Heart left ventricle (tissue), 16 donors: Measurements from ENCODE around the gene DUSP7. TPM values are rescaled to one million over a fixed set of nuclear protein-coding genes. Genes with fewer than 3 reads are reported as not detected.
A peak's percentile ranks its signal among the peaks of the same experiment; 100 is the strongest.

Experiments used
- ATAC-seq, 4 donors: fragments of 200-7000 bp; cut with Tn5 transposase; one replicate each; pipeline ENCODE4 v1.9.1; 2020 to 2022; ENCODE audit warnings: moderate library complexity in 4 of 4, mild to moderate bottlenecking in 3 of 4, moderate number of reproducible peaks in 1 of 4
- DNase-seq, 5 donors: peaks; one replicate each; pipeline ENCODE4 v3.0.0-alpha.2; 2020
- H3K27ac ChIP-seq, 12 donors: fragments of 200-600 bp; sonication (generic) in 4 of 12; one replicate each; pipeline versions ENCODE4 v1.5.0 to v1.8.0; 2016 to 2022; ENCODE audit warnings: mild to moderate bottlenecking in 2 of 12
- H3K27me3 ChIP-seq, 9 donors: fragments of 200-600 bp; sonication (generic) in 2 of 9; one replicate each; pipeline versions ENCODE4 v1.5.1 to v1.8.0; 2016 to 2022; ENCODE audit warnings: mild to moderate bottlenecking in 3 of 9
- H3K36me3 ChIP-seq, 9 donors: fragments of 200-600 bp; sonication (generic) in 2 of 9; one replicate each; pipeline versions ENCODE4 v1.5.0 to v1.8.0; 2018 to 2022; ENCODE audit warnings: mild to moderate bottlenecking in 2 of 9
- H3K4me1 ChIP-seq, 12 donors: fragments of 200-600 bp; sonication (generic) in 4 of 12; one replicate each; pipeline versions ENCODE4 v1.5.0 to v1.8.0; 2016 to 2022; ENCODE audit warnings: mild to moderate bottlenecking in 3 of 12
- H3K4me3 ChIP-seq, 12 donors: fragments of 200-600 bp; sonication (generic) in 4 of 12; one replicate each; pipeline versions ENCODE4 v1.5.0 to v1.8.0; 2017 to 2022; ENCODE audit warnings: mild to moderate bottlenecking in 9 of 12, moderate library complexity in 4 of 12
- H3K9me3 ChIP-seq, 12 donors: fragments of 200-600 bp; sonication (generic) in 4 of 12; one replicate each; pipeline versions ENCODE4 v1.5.0 to v1.8.0; 2016 to 2022; ENCODE audit warnings: mild to moderate bottlenecking in 1 of 12
- POLR2A ChIP-seq, 2 donors: fragments of 450-650 bp; IDR thresholded peaks; one replicate each; pipeline ENCODE4 v1.6.1; 2017; ENCODE audit warnings: antibody characterized with exemption in 2 of 2, mild to moderate bottlenecking in 2 of 2, moderate library complexity in 2 of 2
- WGBS, 4 donors: extraction: QIAGEN DNeasy Blood & Tissue Kit in 2 of 4; methylation state at CpG; one replicate each; pipeline versions ENCODE4 v1.1.5 to v1.1.7; 2013 to 2018; 5-methylcytosine and 5-hydroxymethylcytosine counted together
- intact Hi-C, 10 donors: fragments of 100-400 bp; cut with DNase I; formaldehyde crosslinking; loops; one replicate each; pipeline versions ENCODE4 v1.11.1 to v1.14.2; 2022
- polyA plus RNA-seq, 2 donors: library from polyadenylated mRNA; stranded (reverse); fragments of 200-250 nt; gene quantifications; one replicate each; pipeline ENCODE4 v1.2.3, GENCODE V29; 2013
- total RNA-seq, 9 donors: library from RNA; depleted of rRNA in 2 of 9; stranded (reverse); fragments of >200 nt in 2 of 9; fragmentation: NEBNext Ultra II Directional in 3 of 9; extraction: Animal tissue kit (Norgen Biotek cat#: 25700) in 3 of 9; gene quantifications; one replicate each; pipeline versions ENCODE4 v1.1.0 to v1.2.4, GENCODE V29; 2016 to 2023
- TF ChIP-seq, protein P1 (sequence below), 12 donors: fragments of 200-600 bp; sonication (generic) in 4 of 12; IDR thresholded peaks; one replicate each; pipeline versions ENCODE4 v1.5.0 to v1.8.0; 2018 to 2022; ENCODE audit warnings: antibody characterized with exemption in 12 of 12, mild to moderate bottlenecking in 5 of 12
- donor health status: ischemic (EF 13 %, LVEDD 7.1; RV severe dilation, severe dysfunction).
- donor health status: healthy with polysubstance abuse.
- donor health status: DM: no; HTN: yes; CAD: no.
- donor health status: DM: no; HTN: no; CAD: no.
- donor health status: ischemic (EF 25% LVEDD 6.9; RV normal size, moderate dysfunction).
- donor health status: ischemic (EF 25% LVEDD 5.7; RV mildly dilated, moderate dysfunction).
- donor health status: healthy.
- donor health status: DM: yes; HTN: yes; CAD: no.
- donor health status: ischemic (EF 35%, LVEDD 5.7; RV mildly dilated, moderate dysfunction).
- donor health status: nonischemic (EF 11% LVEDD 7.7; RV severe dilation, severe dysfunction).
- donor health status: DM: yes; HTN: yes; CAD: no.
- donor health status: PGD.
- donor health status: ischemic (EF 29% LVEDD 5.4; RV normal size, mild dysfunction).
- donor health status: nonischemic (EF 23%, LVEDD 6.1; RV moderate dilation, normal function).

Gene DUSP7
- total and polyA plus RNA-seq, 11 donors, result 9.2 to 33.2 (median 20.7) TPM

DNA sequence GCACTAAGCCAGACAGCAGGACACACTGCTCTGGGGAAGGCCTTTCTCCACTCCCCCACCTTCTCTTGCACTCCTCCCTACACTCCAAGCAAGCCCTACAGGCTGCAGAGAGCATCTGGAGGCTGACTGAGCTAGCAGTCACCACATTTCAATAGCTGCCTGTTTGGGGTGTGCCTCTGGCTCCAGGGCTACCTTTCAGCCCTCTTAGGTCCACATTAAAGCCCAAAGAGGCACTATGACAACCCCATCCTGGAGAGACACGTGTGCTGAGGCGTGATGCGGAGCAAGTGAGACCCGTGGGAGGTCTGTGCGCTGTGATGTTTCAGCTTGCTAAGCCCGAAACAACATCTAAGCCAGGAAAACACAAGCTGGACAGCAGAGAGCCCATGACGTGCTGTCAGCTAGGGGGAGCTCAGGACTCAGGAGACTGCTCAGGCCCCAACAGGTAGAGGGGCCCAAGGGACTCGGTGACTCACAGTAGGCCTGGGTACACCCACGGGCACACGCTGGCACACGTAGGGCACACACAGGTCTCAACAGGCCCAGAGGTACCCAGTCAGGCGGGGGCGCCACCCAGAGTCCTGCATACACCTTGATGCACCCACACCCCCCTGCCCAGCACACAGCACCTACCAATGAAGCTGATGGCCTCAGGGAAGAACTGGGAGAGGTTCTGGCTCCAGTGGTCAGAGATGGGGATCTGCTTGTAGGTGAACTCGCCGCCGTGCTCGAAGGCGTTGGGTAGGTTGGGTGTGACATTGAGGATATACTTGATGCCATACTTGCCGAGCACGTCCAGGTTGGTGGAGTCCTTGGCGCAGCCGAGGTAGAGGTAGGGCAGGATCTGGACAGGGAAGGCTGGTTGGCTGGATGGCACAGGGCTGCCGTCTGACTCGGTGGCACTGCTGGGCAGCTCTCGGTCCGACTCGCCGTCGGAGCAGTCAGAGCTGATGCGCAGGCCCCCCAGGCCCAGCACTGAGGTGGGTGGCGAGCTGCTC lies 2.8 kb downstream of the DUSP7 start:
- 54 to 67% (median 60%) methylated on average over 18 to 31 of the region's 31 CpGs for WGBS, 4 donors
- peaks cover 19 to 83% (median 63%) of the 10 kb centered on the region in 12 donors for H3K4me1 ChIP-seq
- peak in 1 of 4 donors; percentile 15 for ATAC-seq

DNA sequence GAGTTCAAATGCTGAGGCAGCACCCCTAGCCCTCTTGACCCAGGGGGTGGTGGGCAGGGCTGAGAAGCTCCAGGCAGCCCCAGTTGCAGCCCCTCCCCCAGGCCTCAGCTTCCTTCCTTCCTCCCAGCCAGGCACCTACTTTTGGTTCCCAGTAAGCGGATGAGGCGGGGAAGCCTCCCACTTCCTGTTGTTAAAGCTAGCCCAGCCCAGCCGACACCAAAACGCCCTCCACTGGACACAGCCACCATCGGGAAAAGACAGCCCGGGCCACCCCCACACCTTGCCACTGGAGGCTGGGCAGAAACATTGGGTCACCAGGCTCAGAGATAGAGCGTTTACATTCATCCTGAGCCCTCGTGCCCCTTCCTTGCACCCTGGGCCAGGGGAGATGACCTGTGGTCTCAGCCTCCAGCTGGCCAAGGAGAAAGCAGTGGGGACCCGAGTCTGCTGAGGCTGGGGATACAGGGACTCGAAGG lies 3.5 kb downstream of the DUSP7 start:
- ATAC-seq, result peak; percentile 41 to 69 (median 51)
- Histone ChIP-seq H3K27me3 (no peaks in the 10 kb centered on the region), H3K36me3 (peaks cover 3 to 60% (median 50%) of the 10 kb centered on the region in 9 donors), H3K9me3 (no peaks in the 10 kb centered on the region), H3K27ac (peak overlapping the region; percentile 82 to 97 (median 94)), H3K4me3 (peak overlapping the region in 11 of 12 donors; percentile 10 to 96 (median 90)), H3K4me1 (peaks cover 19 to 88% (median 68%) of the 10 kb centered on the region in 12 donors)
- TF ChIP-seq, protein P1, sequence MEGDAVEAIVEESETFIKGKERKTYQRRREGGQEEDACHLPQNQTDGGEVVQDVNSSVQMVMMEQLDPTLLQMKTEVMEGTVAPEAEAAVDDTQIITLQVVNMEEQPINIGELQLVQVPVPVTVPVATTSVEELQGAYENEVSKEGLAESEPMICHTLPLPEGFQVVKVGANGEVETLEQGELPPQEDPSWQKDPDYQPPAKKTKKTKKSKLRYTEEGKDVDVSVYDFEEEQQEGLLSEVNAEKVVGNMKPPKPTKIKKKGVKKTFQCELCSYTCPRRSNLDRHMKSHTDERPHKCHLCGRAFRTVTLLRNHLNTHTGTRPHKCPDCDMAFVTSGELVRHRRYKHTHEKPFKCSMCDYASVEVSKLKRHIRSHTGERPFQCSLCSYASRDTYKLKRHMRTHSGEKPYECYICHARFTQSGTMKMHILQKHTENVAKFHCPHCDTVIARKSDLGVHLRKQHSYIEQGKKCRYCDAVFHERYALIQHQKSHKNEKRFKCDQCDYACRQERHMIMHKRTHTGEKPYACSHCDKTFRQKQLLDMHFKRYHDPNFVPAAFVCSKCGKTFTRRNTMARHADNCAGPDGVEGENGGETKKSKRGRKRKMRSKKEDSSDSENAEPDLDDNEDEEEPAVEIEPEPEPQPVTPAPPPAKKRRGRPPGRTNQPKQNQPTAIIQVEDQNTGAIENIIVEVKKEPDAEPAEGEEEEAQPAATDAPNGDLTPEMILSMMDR (IDR thresholded peaks at IDR 0.05), result peak; percentile 27 to 76 (median 57)
- no peak for TF ChIP-seq POLR2A (IDR thresholded peaks at IDR 0.05)
- intact Hi-C loops, result loop anchor here (1.0 to 5.0 kb wide), 11 partner anchors 28 to 92 kb away; no protein-coding TSS in a partner anchor
- DNase-seq, result peak; percentile 93 to 95 (median 95)
- 4 to 15% (median 7%) methylated on average over 10 of the region's 10 CpGs for WGBS, 4 donors

More for the DNA sequence above, 2.8 kb downstream of the DUSP7 start:
- Histone ChIP-seq H3K27ac (peak overlapping the region; percentile 82 to 97 (median 94)), H3K9me3 (no peaks in the 10 kb centered on the region), H3K27me3 (no peaks in the 10 kb centered on the region), H3K4me3 (peak overlapping the region; percentile 5 to 96 (median 88)), H3K36me3 (peaks cover 3 to 53% (median 45%) of the 10 kb centered on the region in 9 donors)
- TF ChIP-seq, protein P1 (IDR thresholded peaks at IDR 0.05), result peak in 9 of 12 donors; percentile 2 to 49 (median 21)
- TF ChIP-seq POLR2A (IDR thresholded peaks at IDR 0.05), result no peak
- intact Hi-C loops, result loop anchor here (1.0 to 5.0 kb wide), 13 partner anchors 29 to 91 kb away; no protein-coding TSS in a partner anchor
- DNase-seq, result peak in 2 of 5 donors; percentile 41 to 52

GRCh38 chr3:52051444-52051843 lies 4.9 kb downstream of the DUSP7 start:
- Histone ChIP-seq H3K36me3 (peaks cover 3 to 60% (median 50%) of the 10 kb centered on the region in 9 donors), H3K4me3 (no peak overlapping the region), H3K4me1 (peaks cover 19 to 92% (median 77%) of the 10 kb centered on the region in 12 donors), H3K9me3 (no peaks in the 10 kb centered on the region), H3K27ac (peak overlapping the region; percentile 82 to 97 (median 94)), H3K27me3 (no peaks in the 10 kb centered on the region)
- intact Hi-C loops, result loop anchor here in 6 of 10 donors (5.0 kb wide), 4 partner anchors 34 to 91 kb away; no protein-coding TSS in a partner anchor
- 61 to 85% (median 69%) methylated on average over 8 of the region's 8 CpGs for WGBS, 4 donors
- DNase-seq (no peak), ATAC-seq (no peak)
- TF ChIP-seq POLR2A (IDR thresholded peaks at IDR 0.05), result no peak
- TF ChIP-seq, protein P1 (IDR thresholded peaks at IDR 0.05), result no peak
